ENCODE data around the gene SLC29A1.

SLC29A1 gene

DNA sequence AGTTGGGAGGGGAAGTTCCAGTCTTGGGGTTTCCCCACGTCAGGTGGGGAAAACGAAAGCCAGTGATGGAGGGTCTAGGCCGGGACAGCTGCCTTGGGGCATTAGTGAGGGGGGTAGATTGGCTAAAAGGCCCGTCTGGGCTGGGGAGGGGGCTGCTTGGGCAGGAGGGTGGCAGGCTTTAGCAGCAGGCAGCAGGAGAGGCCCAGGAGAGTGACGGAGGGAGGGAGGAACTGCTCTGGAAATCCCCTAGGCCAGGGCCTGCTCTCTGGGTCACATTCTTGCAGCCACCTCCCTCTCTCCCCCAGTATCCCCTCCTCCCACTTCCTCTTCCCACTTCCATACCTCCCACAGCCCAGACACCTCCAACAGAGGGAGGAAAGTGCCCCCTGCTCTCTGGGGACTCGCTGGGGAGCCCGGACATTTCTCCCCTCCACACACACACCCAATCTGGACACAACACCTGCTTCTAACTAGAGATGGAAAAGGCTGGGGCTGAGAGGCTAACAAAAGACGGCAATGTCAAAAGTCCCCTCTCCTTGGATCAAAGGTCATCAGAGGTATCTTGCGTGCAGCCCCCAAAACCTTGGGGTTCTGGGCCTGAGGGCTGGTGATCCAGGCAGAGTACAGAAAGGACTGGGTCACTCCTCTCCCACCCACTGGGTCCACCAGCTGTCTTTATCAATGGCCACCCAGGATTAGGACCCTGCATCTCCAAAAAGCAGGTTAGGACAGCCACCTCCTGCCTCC is 40.1 kb downstream of the SLC29A1 start:
- Histone ChIP-seq H3K4me3 (ENCODE audit: low read length in 2 of 2) (peak overlapping the region in 1 of 2 donors; percentile 83), H3K79me1 (ENCODE audit: low read depth, low read length) (peaks cover 2% of the 10 kb centered on the region), H2AK5ac (ENCODE audit: low read depth, low read length) (peak overlapping the region; percentile 26), H4K91ac (ENCODE audit: low read depth, low read length, poor library complexity) (no peak overlapping the region), H3K9ac (ENCODE audit: low read depth, low read length, poor library complexity) (peak overlapping the region; percentile 60), H2BK12ac (ENCODE audit: low read length) (no peak overlapping the region), H2BK120ac (ENCODE audit: low read depth, low read length) (no peak overlapping the region), H3K4ac (ENCODE audit: low read length) (no peak overlapping the region), H3K23ac (ENCODE audit: low read depth, low read length, poor library complexity) (no peak overlapping the region), H3K18ac (ENCODE audit: low read length) (no peak overlapping the region), H3K4me1 (ENCODE audit: control insufficient read depth in 2 of 2, insufficient read depth in 1 of 2, low read depth in 1 of 2, low read length in 2 of 2) (peaks cover 20 to 32% of the 10 kb centered on the region in 2 donors), H3K36me3 (replicated peaks in 1 of 2; ENCODE audit: control insufficient read depth in 2 of 2, insufficient read depth in 2 of 2, low read length in 2 of 2) (peaks cover 13 to 44% of the 10 kb centered on the region in 2 donors), H4K8ac (ENCODE audit: low read depth, low read length) (no peak overlapping the region), H3K9me3 (replicated peaks in 1 of 2; ENCODE audit: control insufficient read depth in 2 of 2, insufficient read depth in 1 of 2, low read depth in 1 of 2, low read length in 2 of 2) (no peaks in the 10 kb centered on the region), H3K27me3 (ENCODE audit: control insufficient read depth in 3 of 3, insufficient read depth in 3 of 3, low read depth in 1 of 3, low read length in 3 of 3) (no peaks in the 10 kb centered on the region), H3K4me2 (ENCODE audit: insufficient read depth, low read length, poor library complexity, severe bottlenecking) (peak overlapping the region; percentile 90), H2BK15ac (ENCODE audit: low read length) (peak overlapping the region; percentile 17), H2AFZ (ENCODE audit: low read length) (no peak overlapping the region), H3K14ac (ENCODE audit: low read length) (no peak overlapping the region), H3K27ac (replicated peaks; ENCODE audit: low read length) (no peak overlapping the region), H2BK5ac (ENCODE audit: low read length) (no peak overlapping the region)
- WGBS, 2 donors (ENCODE audit: extremely low coverage in 2 of 2, insufficient read length in 2 of 2, insufficient replicate concordance in 1 of 2), result no CpG with 5 or more reads among the region's 9 CpGs
- no peak for DNase-seq (ENCODE audit: low spot score)

DNA sequence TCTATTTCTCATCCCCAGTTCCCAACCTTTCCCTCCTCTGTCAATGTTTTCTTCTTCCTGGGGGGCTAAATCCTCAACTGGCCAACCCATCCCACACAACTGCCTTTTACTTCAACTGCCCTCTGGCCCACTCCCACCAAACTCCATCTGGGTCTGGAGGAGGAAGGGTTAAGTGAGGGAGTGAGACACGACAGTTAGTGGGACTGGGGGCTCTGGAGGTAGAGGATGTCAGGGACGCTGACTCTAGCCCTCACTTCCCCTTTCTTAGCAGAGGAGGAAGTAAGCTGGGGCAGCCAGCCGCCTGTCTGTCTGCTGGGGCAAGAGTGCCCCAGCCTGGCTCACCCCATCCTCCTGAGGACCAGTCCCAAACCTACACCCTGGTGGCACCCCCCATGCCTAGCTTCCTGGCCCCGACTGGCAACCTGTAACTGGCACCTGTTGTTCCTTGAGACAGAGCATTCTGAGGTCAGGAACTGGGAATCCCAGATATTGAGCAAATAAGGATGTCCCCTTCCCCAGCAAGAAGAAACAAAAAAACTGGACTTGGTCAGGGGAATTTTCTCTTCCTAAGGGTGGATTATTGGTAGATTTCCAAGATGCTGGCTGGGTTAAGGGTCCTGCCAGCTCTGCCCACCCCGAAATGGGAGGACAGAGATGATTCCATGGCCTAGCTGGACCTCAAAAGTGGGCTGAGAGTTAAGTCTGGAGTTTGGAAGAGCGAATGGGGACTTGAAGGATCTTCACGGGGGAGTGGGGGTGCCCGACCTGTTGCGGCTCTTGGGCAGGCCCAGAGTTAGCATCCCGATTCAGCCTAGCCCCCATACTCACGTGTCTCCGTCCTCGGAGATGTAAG is 41.0 kb downstream of the SLC29A1 start:
- H3K36me3 ChIP-seq (replicated peaks in 1 of 2; ENCODE audit: control insufficient read depth in 2 of 2, insufficient read depth in 2 of 2, low read length in 2 of 2), result peaks cover 10 to 36% of the 10 kb centered on the region in 2 donors
- no peak for DNase-seq (ENCODE audit: low spot score)
- H3K27ac ChIP-seq (replicated peaks; ENCODE audit: low read length), result no peak overlapping the region

DNA sequence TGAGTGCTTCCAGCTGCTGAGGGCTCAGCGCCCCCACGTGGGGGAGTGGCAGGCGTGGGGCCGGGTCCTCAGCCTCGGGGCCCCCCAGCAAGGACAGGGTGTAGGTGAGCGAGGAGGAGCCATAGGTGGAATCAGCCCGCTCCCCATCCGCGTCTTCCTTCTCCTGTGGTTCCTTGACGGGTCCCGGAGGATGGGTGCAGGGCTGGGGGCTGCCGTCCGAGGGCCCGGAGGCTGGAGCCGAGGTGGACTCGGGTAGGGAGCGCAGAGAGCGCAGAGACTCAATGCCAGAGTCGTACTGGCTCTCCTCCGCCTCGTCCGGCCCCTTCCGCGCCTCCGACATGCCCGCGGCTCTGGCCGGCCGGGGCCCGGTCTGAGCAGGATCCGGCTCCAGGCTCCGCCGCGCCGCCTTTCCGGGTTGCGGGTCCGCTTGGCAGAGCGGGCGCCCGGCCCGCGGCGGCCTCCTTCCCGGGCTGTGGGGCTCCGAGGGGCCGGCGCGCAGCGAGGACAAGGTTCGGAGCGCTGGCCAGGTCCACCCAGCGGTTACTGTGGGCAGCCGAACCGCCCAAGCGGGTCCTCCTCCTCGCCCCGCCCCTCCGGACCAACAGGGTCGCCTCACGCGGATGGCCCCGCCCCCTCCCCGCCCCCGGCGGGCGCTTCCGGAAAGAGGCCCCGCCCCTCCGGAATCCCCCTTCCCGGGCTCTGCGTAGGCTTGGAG is 41.8 kb downstream of the SLC29A1 start, which contains the start of gene NFKBIE:
NFKBIE (minus strand) TSS at position 545 of the 715 bp plus-strand sequence; CDS start at position 340, 205 bp downstream.
- Histone ChIP-seq H3K4ac (ENCODE audit: low read length) (no peak within 1 kb of the TSS), H3K27ac (replicated peaks; ENCODE audit: low read length) (no peak within 1 kb of the TSS), H3K23ac (ENCODE audit: low read depth, low read length, poor library complexity) (peak within 1 kb of the TSS; percentile 62), H2AFZ (ENCODE audit: low read length) (peak within 1 kb of the TSS; percentile 90), H2BK12ac (ENCODE audit: low read length) (no peak within 1 kb of the TSS), H2BK15ac (ENCODE audit: low read length) (peak within 1 kb of the TSS; percentile 30), H3K9me3 (replicated peaks in 1 of 2; ENCODE audit: control insufficient read depth in 2 of 2, insufficient read depth in 1 of 2, low read depth in 1 of 2, low read length in 2 of 2) (no peaks in the 10 kb centered on the region), H3K4me2 (ENCODE audit: insufficient read depth, low read length, poor library complexity, severe bottlenecking) (peak within 1 kb of the TSS; percentile 90), H3K4me1 (ENCODE audit: control insufficient read depth in 2 of 2, insufficient read depth in 1 of 2, low read depth in 1 of 2, low read length in 2 of 2) (peaks cover 35 to 48% of the 10 kb centered on the region in 2 donors), H3K9ac (ENCODE audit: low read depth, low read length, poor library complexity) (peak within 1 kb of the TSS; percentile 84), H4K8ac (ENCODE audit: low read depth, low read length) (no peak within 1 kb of the TSS), H3K4me3 (ENCODE audit: low read length in 2 of 2) (peak within 1 kb of the TSS; percentile 81 to 83), H2BK120ac (ENCODE audit: low read depth, low read length) (no peak within 1 kb of the TSS), H3K27me3 (ENCODE audit: control insufficient read depth in 3 of 3, insufficient read depth in 3 of 3, low read depth in 1 of 3, low read length in 3 of 3) (no peaks in the 10 kb centered on the region), H3K18ac (ENCODE audit: low read length) (peak within 1 kb of the TSS; percentile 87), H4K91ac (ENCODE audit: low read depth, low read length, poor library complexity) (no peak within 1 kb of the TSS), H3K14ac (ENCODE audit: low read length) (peak within 1 kb of the TSS; percentile 22), H2BK5ac (ENCODE audit: low read length) (no peak within 1 kb of the TSS), H3K79me1 (ENCODE audit: low read depth, low read length) (peaks cover 2% of the 10 kb centered on the region), H3K36me3 (replicated peaks in 1 of 2; ENCODE audit: control insufficient read depth in 2 of 2, insufficient read depth in 2 of 2, low read length in 2 of 2) (peaks cover 3 to 28% of the 10 kb centered on the region in 2 donors), H2AK5ac (ENCODE audit: low read depth, low read length) (peak within 1 kb of the TSS; percentile 82)
- no CpG with 5 or more reads among the region's 72 CpGs for WGBS, 2 donors (ENCODE audit: extremely low coverage in 2 of 2, insufficient read length in 2 of 2, insufficient replicate concordance in 1 of 2)
- peak; percentile 86 for DNase-seq (ENCODE audit: low spot score)

More for the DNA sequence above, 41.0 kb downstream of the SLC29A1 start:
- Histone ChIP-seq H3K4ac (ENCODE audit: low read length) (no peak overlapping the region), H2AK5ac (ENCODE audit: low read depth, low read length) (no peak overlapping the region), H3K9ac (ENCODE audit: low read depth, low read length, poor library complexity) (peak overlapping the region; percentile 84), H3K4me3 (ENCODE audit: low read length in 2 of 2) (peak overlapping the region; percentile 81 to 83), H2BK15ac (ENCODE audit: low read length) (peak overlapping the region; percentile 30), H3K14ac (ENCODE audit: low read length) (peak overlapping the region; percentile 22), H3K4me1 (ENCODE audit: control insufficient read depth in 2 of 2, insufficient read depth in 1 of 2, low read depth in 1 of 2, low read length in 2 of 2) (peaks cover 27 to 41% of the 10 kb centered on the region in 2 donors), H3K23ac (ENCODE audit: low read depth, low read length, poor library complexity) (peak overlapping the region; percentile 62), H3K79me1 (ENCODE audit: low read depth, low read length) (peaks cover 2% of the 10 kb centered on the region), H3K9me3 (replicated peaks in 1 of 2; ENCODE audit: control insufficient read depth in 2 of 2, insufficient read depth in 1 of 2, low read depth in 1 of 2, low read length in 2 of 2) (no peaks in the 10 kb centered on the region), H2BK5ac (ENCODE audit: low read length) (no peak overlapping the region), H3K18ac (ENCODE audit: low read length) (peak overlapping the region; percentile 87), H3K27me3 (ENCODE audit: control insufficient read depth in 3 of 3, insufficient read depth in 3 of 3, low read depth in 1 of 3, low read length in 3 of 3) (no peaks in the 10 kb centered on the region), H4K91ac (ENCODE audit: low read depth, low read length, poor library complexity) (no peak overlapping the region), H2AFZ (ENCODE audit: low read length) (peak overlapping the region; percentile 90), H4K8ac (ENCODE audit: low read depth, low read length) (no peak overlapping the region), H2BK12ac (ENCODE audit: low read length) (no peak overlapping the region), H3K4me2 (ENCODE audit: insufficient read depth, low read length, poor library complexity, severe bottlenecking) (peak overlapping the region; percentile 90), H2BK120ac (ENCODE audit: low read depth, low read length) (no peak overlapping the region)
- WGBS, 2 donors (ENCODE audit: extremely low coverage in 2 of 2, insufficient read length in 2 of 2, insufficient replicate concordance in 1 of 2), result no CpG with 5 or more reads among the region's 13 CpGs

All from neuronal stem cell (in vitro differentiated cells).